Caco-2 (cell line): Measurements from ENCODE around the gene FAM83C. TPM values are rescaled to one million over a fixed set of nuclear protein-coding genes. Genes with fewer than 3 reads are reported as not detected.

ENCODE experiments used
- BruUV-seq: library from RNA; stranded (reverse); fragments of 400-500 nt; replicated peaks from 2 replicates; lab custom pipeline; 2021; lab: Mats Ljungman, UMichigan
- CTCF ChIA-PET: fragments of 300-600 bp; sonication (Branson Sonifier 250); formaldehyde crosslinking; loops from one replicate; lab custom pipeline; 2022; ENCODE audit warnings: antibody characterized with exemption; lab: Charles Lee
- POLR2A ChIA-PET: fragments of 300-600 bp; sonication (Branson Sonifier 250); formaldehyde crosslinking; loops from one replicate; lab custom pipeline; 2022; ENCODE audit warnings: antibody characterized with exemption; lab: Charles Lee
- DNase-seq, 2 experiments: peaks; one replicate each; pipeline versions ENCODE4 v3.0.0 to v3.0.0-alpha.2; 2020 to 2022
- H3K27me3 ChIP-seq: replicated peaks from 2 replicates; pipeline ENCODE4 v1.6.0; 2011; ENCODE audit warnings: low read length; ENCODE audit not compliant: control insufficient read depth, insufficient read depth
- H3K36me3 ChIP-seq: 2 replicates; pipeline ENCODE4 v1.5.1; 2011; ENCODE audit warnings: low read length; ENCODE audit not compliant: control insufficient read depth, insufficient read depth
- H3K4me1 ChIP-seq: fragments of 250-450 bp; sonication (Bioruptor Pico); 2 replicates; pipeline ENCODE4 v1.5.1; 2020; ENCODE audit warnings: mild to moderate bottlenecking
- H3K4me3 ChIP-seq: 2 replicates; pipeline ENCODE4 v1.5.1; 2011; ENCODE audit warnings: low read depth, mild to moderate bottlenecking, control low read depth, low read length
- H3K9me3 ChIP-seq: fragments of 250-450 bp; sonication (Bioruptor Pico); 2 replicates; pipeline ENCODE4 v1.5.1; 2020; ENCODE audit warnings: mild to moderate bottlenecking, moderate library complexity
- H3K27ac Mint-ChIP-seq: one replicate; pipeline ENCODE4 v1.8.0; 2022; ENCODE audit warnings: mixed read lengths; ENCODE audit not compliant: unreplicated experiment
- H3K27me3 Mint-ChIP-seq: one replicate; pipeline ENCODE4 v1.8.0; 2022; ENCODE audit warnings: mixed read lengths; ENCODE audit not compliant: insufficient read depth, unreplicated experiment
- H3K36me3 Mint-ChIP-seq: one replicate; pipeline ENCODE4 v1.8.0; 2022; ENCODE audit warnings: mild to moderate bottlenecking, mixed read lengths; ENCODE audit not compliant: insufficient read depth, unreplicated experiment
- H3K4me1 Mint-ChIP-seq: one replicate; pipeline ENCODE4 v1.8.0; 2022; ENCODE audit warnings: low read depth, mixed read lengths; ENCODE audit not compliant: unreplicated experiment
- H3K4me3 Mint-ChIP-seq: one replicate; pipeline ENCODE4 v1.8.0; 2022; ENCODE audit warnings: mild to moderate bottlenecking, moderate library complexity, mixed read lengths; ENCODE audit not compliant: unreplicated experiment
- H3K9me3 Mint-ChIP-seq: one replicate; pipeline ENCODE4 v1.8.0; 2022; ENCODE audit warnings: mixed read lengths; ENCODE audit not compliant: unreplicated experiment
- intact Hi-C: fragments of 100-400 bp; cut with micrococcal nuclease; formaldehyde crosslinking; loops from one replicate; pipeline ENCODE4 v1.10.0; 2022; ENCODE audit not compliant: unreplicated experiment
- total RNA-seq: library from RNA; stranded (reverse); gene quantifications from 2 replicates; pipeline ENCODE4 v1.2.3, GENCODE V29; 2022
- TF ChIP-seq, protein P1 (sequence below), 2 experiments: fragments of 200-600 bp in 1 of 2; IDR thresholded peaks; 1 replicate in 1 of 2; 2 replicates in 1 of 2; pipeline versions ENCODE4 v1.5.1 to v1.8.0; 2011 to 2022; ENCODE audit warnings: antibody characterized with exemption in 1 of 2, control low read depth in 1 of 2, inconsistent platforms in 1 of 2, low read depth in 1 of 2, low read length in 1 of 2, mild to moderate bottlenecking in 1 of 2, moderate library complexity in 1 of 2; ENCODE audit not compliant: insufficient read depth in 1 of 2, severe bottlenecking in 1 of 2, unreplicated experiment in 1 of 2

FAM83C gene
- total RNA-seq, 1 experiment from 2014 or later, result not detected

DNA sequence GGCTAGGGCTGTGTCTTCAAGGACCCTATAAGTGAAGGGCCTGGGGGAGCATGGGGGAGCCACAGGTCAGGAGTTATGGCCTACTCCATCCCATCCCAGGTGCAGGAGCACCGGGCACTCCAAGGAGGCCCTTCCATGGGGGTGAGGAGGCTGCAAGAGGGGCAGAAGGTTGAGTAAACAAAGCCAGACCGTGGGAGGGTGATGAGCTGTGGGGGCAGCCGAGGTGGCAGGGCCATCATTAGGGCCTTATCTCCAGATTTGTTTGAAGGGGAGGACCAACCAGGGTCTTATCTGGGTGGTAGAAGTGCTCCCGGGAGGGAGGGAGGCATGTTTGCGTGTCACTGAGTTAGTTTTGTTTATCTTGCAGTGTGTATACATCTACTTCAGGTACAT is 2.1 kb upstream of the FAM83C start:
- ChIA-PET POLR2A (no interaction called here), CTCF (interaction anchor here (2.9 kb wide), 1 partner anchor 10 kb away, joined by 17 read pairs; no protein-coding TSS in a partner anchor)
- no peaks in the 10 kb centered on the region for H3K9me3 Mint-ChIP-seq
- Histone ChIP-seq H3K9me3 (no peaks in the 10 kb centered on the region), H3K36me3 (no peaks in the 10 kb centered on the region), H3K4me3 (no peak overlapping the region), H3K4me1 (peaks cover 12% of the 10 kb centered on the region), H3K27me3 (no peaks in the 10 kb centered on the region)
- no peaks in the 10 kb centered on the region for H3K27me3 Mint-ChIP-seq
- H3K36me3 Mint-ChIP-seq, result no peaks in the 10 kb centered on the region
- H3K4me3 Mint-ChIP-seq, result no peak overlapping the region
- peaks cover 17% of the 10 kb centered on the region for H3K4me1 Mint-ChIP-seq
- H3K27ac Mint-ChIP-seq, result no peak overlapping the region
- no TSS peak for BruUV-seq
- TF ChIP-seq, protein P1, sequence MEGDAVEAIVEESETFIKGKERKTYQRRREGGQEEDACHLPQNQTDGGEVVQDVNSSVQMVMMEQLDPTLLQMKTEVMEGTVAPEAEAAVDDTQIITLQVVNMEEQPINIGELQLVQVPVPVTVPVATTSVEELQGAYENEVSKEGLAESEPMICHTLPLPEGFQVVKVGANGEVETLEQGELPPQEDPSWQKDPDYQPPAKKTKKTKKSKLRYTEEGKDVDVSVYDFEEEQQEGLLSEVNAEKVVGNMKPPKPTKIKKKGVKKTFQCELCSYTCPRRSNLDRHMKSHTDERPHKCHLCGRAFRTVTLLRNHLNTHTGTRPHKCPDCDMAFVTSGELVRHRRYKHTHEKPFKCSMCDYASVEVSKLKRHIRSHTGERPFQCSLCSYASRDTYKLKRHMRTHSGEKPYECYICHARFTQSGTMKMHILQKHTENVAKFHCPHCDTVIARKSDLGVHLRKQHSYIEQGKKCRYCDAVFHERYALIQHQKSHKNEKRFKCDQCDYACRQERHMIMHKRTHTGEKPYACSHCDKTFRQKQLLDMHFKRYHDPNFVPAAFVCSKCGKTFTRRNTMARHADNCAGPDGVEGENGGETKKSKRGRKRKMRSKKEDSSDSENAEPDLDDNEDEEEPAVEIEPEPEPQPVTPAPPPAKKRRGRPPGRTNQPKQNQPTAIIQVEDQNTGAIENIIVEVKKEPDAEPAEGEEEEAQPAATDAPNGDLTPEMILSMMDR (IDR thresholded peaks at IDR 0.05; ENCODE audit: insufficient read depth in 1 of 2, low read depth in 1 of 2, low read length in 1 of 2, severe bottlenecking in 1 of 2, unreplicated experiment in 1 of 2), result no peak
- DNase-seq, result peak in 1 of 2 experiments; percentile 55
- intact Hi-C loops, result loop anchor here (1.0 kb wide), 1 partner anchor 8 kb away; no protein-coding TSS in a partner anchor

DNA sequence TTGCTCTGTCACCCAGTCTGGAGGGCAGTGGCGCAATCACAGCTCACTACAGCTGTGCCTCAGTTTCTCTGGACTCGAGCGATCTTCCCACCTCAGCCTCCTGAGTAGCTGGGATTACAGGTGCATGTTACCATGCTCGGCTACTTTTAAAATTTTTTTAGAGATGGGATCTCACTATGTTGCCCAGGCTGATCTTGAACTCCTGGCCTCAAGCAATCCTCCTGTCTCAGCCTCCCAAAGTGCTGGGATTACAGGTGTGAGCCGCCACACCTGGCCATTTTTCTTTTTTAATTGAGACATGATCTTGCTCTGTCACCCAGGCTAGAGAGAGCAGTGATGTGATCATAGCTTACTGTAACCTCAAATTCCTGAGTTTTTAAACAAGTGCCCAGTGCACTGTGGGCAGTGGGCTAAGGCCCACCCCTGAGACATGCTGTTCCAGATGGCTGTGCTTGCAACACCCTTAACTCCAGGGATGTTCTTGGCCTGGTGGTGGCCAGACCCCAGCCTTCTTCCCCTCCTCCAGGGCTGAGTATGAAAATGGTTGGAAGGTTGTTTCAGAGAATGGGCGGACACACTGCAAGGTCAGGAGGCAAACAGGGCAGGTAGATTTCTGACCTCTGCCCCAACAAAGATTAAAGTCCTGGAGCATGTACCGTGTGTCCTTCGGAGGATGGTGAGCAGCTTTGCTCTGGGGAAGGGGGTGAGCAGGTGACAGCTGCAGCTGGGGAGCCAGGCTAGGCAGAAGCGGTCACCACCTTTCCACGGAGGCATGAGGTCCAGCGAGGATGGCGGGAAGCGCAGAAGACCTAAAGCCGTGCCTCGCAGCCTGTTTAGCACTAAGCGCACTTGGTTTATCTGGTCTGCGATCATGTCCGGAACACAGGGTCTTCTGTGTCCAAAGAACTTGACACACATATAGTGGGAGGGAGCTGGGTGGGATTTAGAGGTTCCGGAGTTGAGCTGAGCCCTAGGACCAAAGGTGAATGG is 1.4 kb upstream of the FAM83C start:
- ChIA-PET CTCF (interaction anchor here (1.4 to 2.9 kb wide), 2 partner anchors 11 to 149 kb away, joined by 3 to 17 read pairs; no protein-coding TSS in a partner anchor), POLR2A (no interaction called here)
- Mint-ChIP-seq H3K27me3 (no peaks in the 10 kb centered on the region), H3K36me3 (no peaks in the 10 kb centered on the region), H3K4me1 (peaks cover 17% of the 10 kb centered on the region), H3K27ac (no peak overlapping the region), H3K9me3 (no peaks in the 10 kb centered on the region), H3K4me3 (no peak overlapping the region)
- H3K36me3 ChIP-seq, result no peaks in the 10 kb centered on the region
- no peaks in the 10 kb centered on the region for H3K9me3 ChIP-seq
- no peak overlapping the region for H3K4me3 ChIP-seq
- H3K4me1 ChIP-seq, result peaks cover 12% of the 10 kb centered on the region
- no TSS peak for BruUV-seq
- intact Hi-C loops, result loop anchor here (1.0 kb wide), 1 partner anchor 7 kb away; no protein-coding TSS in a partner anchor
- TF ChIP-seq, protein P1 (IDR thresholded peaks at IDR 0.05; ENCODE audit: insufficient read depth in 1 of 2, low read depth in 1 of 2, low read length in 1 of 2, severe bottlenecking in 1 of 2, unreplicated experiment in 1 of 2), result no peak
- H3K27me3 ChIP-seq, result no peaks in the 10 kb centered on the region
- DNase-seq, result no peak

DNA sequence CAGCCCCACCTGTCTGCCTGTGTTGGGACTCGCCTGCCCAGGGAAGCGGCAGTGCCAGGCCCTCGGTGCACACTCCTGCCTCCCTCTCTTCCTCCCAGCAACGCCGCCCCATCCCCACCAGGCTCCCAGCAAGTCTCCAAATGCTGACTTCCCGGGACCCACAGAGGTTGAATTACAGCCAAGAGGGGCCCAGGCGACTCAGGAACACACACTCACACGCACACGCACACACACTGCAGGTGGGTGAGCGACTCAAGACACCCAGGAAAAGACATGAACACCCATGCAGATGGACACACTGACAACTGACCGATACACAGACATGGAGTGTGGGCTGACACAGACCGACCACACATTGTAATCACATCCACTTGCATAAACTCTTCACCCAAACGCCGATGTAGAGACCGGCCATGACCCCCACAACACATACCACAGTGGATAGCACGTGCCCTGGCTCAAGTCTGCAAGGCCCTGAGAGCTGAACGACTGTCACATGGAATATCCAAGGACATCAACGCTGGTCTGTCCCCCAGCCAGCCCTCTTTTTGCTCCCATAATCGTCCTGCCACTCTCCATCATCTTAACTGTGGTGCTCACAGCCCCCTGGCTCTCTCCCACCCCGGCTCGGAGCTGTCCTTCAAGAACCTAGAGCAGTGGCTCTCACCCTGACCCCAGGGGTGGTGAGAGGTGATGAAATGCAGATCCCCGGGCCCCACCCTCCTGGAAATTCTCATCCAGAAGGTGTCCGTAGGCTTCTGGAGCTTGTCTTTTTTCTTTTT is 470 bp upstream of the FAM83C start:
- BruUV-seq, result no TSS peak
- Histone ChIP-seq H3K27me3 (no peaks in the 10 kb centered on the region), H3K4me1 (peaks cover 12% of the 10 kb centered on the region), H3K36me3 (no peaks in the 10 kb centered on the region), H3K4me3 (no peak overlapping the region), H3K9me3 (no peaks in the 10 kb centered on the region)
- Mint-ChIP-seq H3K36me3 (no peaks in the 10 kb centered on the region), H3K4me1 (peaks cover 17% of the 10 kb centered on the region), H3K27me3 (no peaks in the 10 kb centered on the region), H3K9me3 (no peaks in the 10 kb centered on the region), H3K27ac (no peak overlapping the region), H3K4me3 (no peak overlapping the region)
- POLR2A ChIA-PET, result no interaction called here
- CTCF ChIA-PET, result interaction anchor here (0.6 to 2.9 kb wide), 3 partner anchors 12 to 148 kb away, joined by 3 to 17 read pairs (median 3); no protein-coding TSS in a partner anchor
- no peak for DNase-seq
- TF ChIP-seq, protein P1 (IDR thresholded peaks at IDR 0.05; ENCODE audit: insufficient read depth in 1 of 2, low read depth in 1 of 2, low read length in 1 of 2, severe bottlenecking in 1 of 2, unreplicated experiment in 1 of 2), result no peak
- intact Hi-C loops, result no loop called here
